H9 (cell line): ENCODE results near the gene NRP2. TPM values are rescaled to one million over a fixed set of nuclear protein-coding genes. Genes with fewer than 3 reads are reported as not detected.

Experiments
- DNase-seq: peaks from one replicate; pipeline ENCODE4 v3.0.0-alpha.2; 2017
- H2AFZ ChIP-seq: one replicate; pipeline ENCODE4 v1.6.1; 2013; ENCODE audit warnings: mild to moderate bottlenecking, low read length, control low read depth, moderate library complexity
- H2AK5ac ChIP-seq: 2 replicates; pipeline ENCODE4 v1.6.1; 2013; ENCODE audit warnings: low read length, control low read depth, mixed read lengths; ENCODE audit not compliant: insufficient read length
- H2BK120ac ChIP-seq: one replicate; pipeline ENCODE4 v1.6.1; 2013; ENCODE audit warnings: low read depth, mild to moderate bottlenecking, low read length, control low read depth, inconsistent platforms; ENCODE audit not compliant: poor library complexity, severe bottlenecking
- H2BK12ac ChIP-seq: 2 replicates; pipeline ENCODE4 v1.6.1; 2013; ENCODE audit warnings: low read length, control low read depth, mixed read lengths, low read depth; ENCODE audit not compliant: insufficient read length
- H2BK15ac ChIP-seq: 2 replicates; pipeline ENCODE4 v1.6.1; 2013; ENCODE audit warnings: low read depth, low read length, control low read depth
- H2BK20ac ChIP-seq: one replicate; pipeline ENCODE4 v1.6.1; 2013; ENCODE audit warnings: low read depth, mild to moderate bottlenecking, low read length, control low read depth, inconsistent platforms; ENCODE audit not compliant: poor library complexity, severe bottlenecking
- H2BK5ac ChIP-seq: 2 replicates; pipeline ENCODE4 v1.6.1; 2013; ENCODE audit warnings: low read length, control low read depth, mixed read lengths; ENCODE audit not compliant: insufficient read length
- H3K14ac ChIP-seq: 2 replicates; pipeline ENCODE4 v1.6.1; 2013; ENCODE audit warnings: low read length, control low read depth; ENCODE audit not compliant: insufficient read depth
- H3K18ac ChIP-seq: 2 replicates; pipeline ENCODE4 v1.6.1; 2013; ENCODE audit warnings: low read depth, mild to moderate bottlenecking, mixed read lengths, low read length, control low read depth; ENCODE audit not compliant: insufficient read length
- H3K23ac ChIP-seq: 2 replicates; pipeline ENCODE4 v1.6.1; 2013; ENCODE audit warnings: low read length, control low read depth, mixed read lengths, low read depth; ENCODE audit not compliant: insufficient read length
- H3K23me2 ChIP-seq: 2 replicates; pipeline ENCODE4 v1.6.1; 2013; ENCODE audit warnings: low read depth, mild to moderate bottlenecking, mixed read lengths, low read length, control low read depth; ENCODE audit not compliant: insufficient read length, poor library complexity, severe bottlenecking
- H3K27ac ChIP-seq: 2 replicates; pipeline ENCODE4 v1.5.1; 2013; ENCODE audit warnings: low read length, control low read depth, mixed read lengths, low read depth; ENCODE audit not compliant: insufficient read length
- H3K27me3 ChIP-seq: 2 replicates; pipeline ENCODE4 v1.6.1; 2013; ENCODE audit warnings: low read length, control low read depth, inconsistent platforms; ENCODE audit not compliant: insufficient read depth
- H3K4ac ChIP-seq: 2 replicates; pipeline ENCODE4 v1.6.1; 2013; ENCODE audit warnings: low read depth, mild to moderate bottlenecking, control low read depth, inconsistent platforms, low read length, moderate library complexity
- H3K4me1 ChIP-seq: 2 replicates; pipeline ENCODE4 v1.6.1; 2013; ENCODE audit warnings: low read length, control low read depth, inconsistent platforms; ENCODE audit not compliant: insufficient read depth
- H3K4me2 ChIP-seq: 2 replicates; pipeline ENCODE4 v1.6.1; 2013; ENCODE audit warnings: low read length, control low read depth, mixed read lengths; ENCODE audit not compliant: insufficient read length, insufficient read depth
- H3K56ac ChIP-seq: 2 replicates; pipeline ENCODE4 v1.6.1; 2013; ENCODE audit warnings: low read depth, mild to moderate bottlenecking, mixed read lengths, low read length, control low read depth; ENCODE audit not compliant: insufficient read length
- H3K79me1 ChIP-seq: 2 replicates; pipeline ENCODE4 v1.6.1; 2013; ENCODE audit warnings: low read depth, mild to moderate bottlenecking, moderate library complexity, low read length, control low read depth, inconsistent platforms; ENCODE audit not compliant: insufficient read depth, poor library complexity, severe bottlenecking
- H3K79me2 ChIP-seq: 2 replicates; pipeline ENCODE4 v1.6.1; 2013; ENCODE audit warnings: low read length, control low read depth, inconsistent platforms; ENCODE audit not compliant: insufficient read depth
- H3K9ac ChIP-seq: 2 replicates; pipeline ENCODE4 v1.6.1; 2013; ENCODE audit warnings: low read length, control low read depth, mixed read lengths; ENCODE audit not compliant: insufficient read length; ENCODE audit errors: extremely low read depth
- H3K9me3 ChIP-seq: one replicate; pipeline ENCODE4 v1.6.1; 2013; ENCODE audit warnings: low read depth, low read length, inconsistent platforms; ENCODE audit not compliant: control insufficient read depth
- H3T11ph ChIP-seq: one replicate; pipeline ENCODE4 v1.6.1; 2013; ENCODE audit warnings: mild to moderate bottlenecking, low read length, control low read depth, inconsistent platforms
- H4K20me1 ChIP-seq: one replicate; pipeline ENCODE4 v1.6.1; 2013; ENCODE audit not compliant: control insufficient read depth, insufficient read length, insufficient read depth
- H4K5ac ChIP-seq: 2 replicates; pipeline ENCODE4 v1.6.1; 2013; ENCODE audit warnings: low read depth, mild to moderate bottlenecking, mixed read lengths, low read length, control low read depth; ENCODE audit not compliant: insufficient read length
- H4K8ac ChIP-seq: replicated peaks from 2 replicates; pipeline ENCODE4 v1.6.1; 2013; ENCODE audit warnings: low read length, control low read depth, mixed read lengths, low read depth; ENCODE audit not compliant: insufficient read length
- H4K91ac ChIP-seq: 2 replicates; pipeline ENCODE4 v1.6.1; 2013; ENCODE audit warnings: low read depth, mild to moderate bottlenecking, moderate library complexity, mixed read lengths, low read length, control low read depth; ENCODE audit not compliant: insufficient read length
- H3K27ac Mint-ChIP-seq, 3 experiments: 2 replicates in 2 of 3; 3 replicates in 1 of 3; pipeline ENCODE4 v1.8.0; 2020 to 2021; ENCODE audit warnings: mixed read lengths in 3 of 3, mild to moderate bottlenecking in 1 of 3, moderate library complexity in 1 of 3
- H3K27me3 Mint-ChIP-seq: 2 replicates; pipeline ENCODE4 v1.8.0; 2021; ENCODE audit warnings: low read depth, mild to moderate bottlenecking, moderate library complexity, mixed read lengths
- H3K36me3 Mint-ChIP-seq, 3 experiments: 2 replicates in 2 of 3; 3 replicates in 1 of 3; pipeline ENCODE4 v1.8.0; 2020 to 2021; ENCODE audit warnings: low read depth in 3 of 3, mixed read lengths in 3 of 3; ENCODE audit not compliant: insufficient read depth in 1 of 3
- H3K4me1 Mint-ChIP-seq, 2 experiments: 2 replicates each; pipeline ENCODE4 v1.8.0; 2020; ENCODE audit warnings: mixed read lengths in 2 of 2
- H3K4me3 Mint-ChIP-seq, 2 experiments: 2 replicates in 1 of 2; 3 replicates in 1 of 2; pipeline ENCODE4 v1.8.0; 2020 to 2021; ENCODE audit warnings: mild to moderate bottlenecking in 2 of 2, mixed read lengths in 2 of 2, moderate library complexity in 1 of 2
- H3K9me3 Mint-ChIP-seq, 2 experiments: 2 replicates in 1 of 2; 3 replicates in 1 of 2; pipeline ENCODE4 v1.8.0; 2020; ENCODE audit warnings: mild to moderate bottlenecking in 2 of 2, mixed read lengths in 2 of 2, moderate library complexity in 1 of 2
- CTCF ChIP-seq: fragments of 200-600 bp; sonication (generic); conservative IDR thresholded peaks from 3 replicates; pipeline ENCODE4 v1.8.0; 2021; ENCODE audit warnings: antibody characterized with exemption, mild to moderate bottlenecking
- WGBS: extraction: QIAGEN DNeasy Blood & Tissue Kit; methylation state at CpG from one replicate; pipeline ENCODE4 v1.1.7; 2013; ENCODE audit warnings: missing lambda C conversion rate, low lambda C conversion rate, mixed read lengths; ENCODE audit not compliant: insufficient read length; ENCODE audit errors: extremely low coverage; 5-methylcytosine and 5-hydroxymethylcytosine counted together
- total RNA-seq: library from RNA; stranded (reverse); gene quantifications from 2 replicates; pipeline ENCODE4 v1.2.1, GENCODE V29; 2021

NRP2 gene
- total RNA-seq, 1 experiment from 2014 or later, result 19.7 TPM

- Histone ChIP-seq H4K91ac (no peak overlapping the region), H3K9ac (no peak overlapping the region), H3K9me3 (no peaks in the 10 kb centered on the region), H3K79me2 (no peaks in the 10 kb centered on the region), H2BK20ac (no peak overlapping the region), H4K8ac (no peak overlapping the region), H3K4me2 (no peak overlapping the region), H2BK120ac (no peak overlapping the region), H3K14ac (no peak overlapping the region), H3K4ac (no peak overlapping the region), H3K4me1 (peaks cover under 1% of the 10 kb centered on the region; the same call in 1 of the 2 replicates), H3T11ph (no peak overlapping the region), H3K23ac (no peak overlapping the region), H4K20me1 (no peaks in the 10 kb centered on the region), H3K56ac (no peak overlapping the region), H2BK15ac (no peak overlapping the region), H3K18ac (no peak overlapping the region), H3K79me1 (no peaks in the 10 kb centered on the region), H3K23me2 (no peaks in the 10 kb centered on the region), H3K27me3 (no peaks in the 10 kb centered on the region), H2BK12ac (no peak overlapping the region), H4K5ac (no peak overlapping the region), H3K27ac (no peak overlapping the region), H2AK5ac (no peak overlapping the region), H2BK5ac (no peak overlapping the region), H2AFZ (no peak overlapping the region)
- Mint-ChIP-seq H3K9me3 (no peaks in the 10 kb centered on the region), H3K27me3 (peaks cover 4% of the 10 kb centered on the region; the same call in 1 of the 2 replicates), H3K4me3 (no peak overlapping the region), H3K4me1 (peaks cover 27 to 55% of the 10 kb centered on the region in 2 experiments), H3K27ac (no peak overlapping the region), H3K36me3 (peaks cover 3 to 8% (median 4%) of the 10 kb centered on the region in 3 experiments; a peak in 4 of 7 replicates)
- DNase-seq, result no peak
- no peak for TF ChIP-seq CTCF
- WGBS, result no CpG with 5 or more reads among the region's 4 CpGs
Measured at GRCh38 chr2:205759257-205759656, 77.0 kb downstream of the NRP2 start.
